ENCODE measurements around the gene INAVA.

- no peak for TF ChIP-seq CTCF (IDR thresholded peaks at IDR 0.05)
- TF ChIP-seq EZH2 (IDR thresholded peaks at IDR 0.05; ENCODE audit: borderline replicate concordance, insufficient read depth, low read depth, low read length, poor library complexity, severe bottlenecking), result no peak
These were observed 22.0 kb downstream of the INAVA start for GRCh38 chr1:200916681-200917080.
